Endothelial cell (in vitro differentiated cells): ENCODE measurements around the gene VASP. TPM values are rescaled to one million over a fixed set of nuclear protein-coding genes. Genes with fewer than 3 reads are reported as not detected.

Experiments used
- DNase-seq: peaks from one replicate; pipeline ENCODE4 v3.0.0; 2021; ENCODE audit warnings: low spot score
- H3K27ac Mint-ChIP-seq: one replicate; pipeline ENCODE4 v1.8.0; 2021; ENCODE audit warnings: mixed read lengths, inconsistent platforms; ENCODE audit not compliant: unreplicated experiment
- H3K27me3 Mint-ChIP-seq: one replicate; pipeline ENCODE4 v1.8.0; 2021; ENCODE audit warnings: mild to moderate bottlenecking, moderate library complexity, mixed read lengths, inconsistent platforms; ENCODE audit not compliant: unreplicated experiment
- H3K36me3 Mint-ChIP-seq: one replicate; pipeline ENCODE4 v1.8.0; 2021; ENCODE audit warnings: mild to moderate bottlenecking, low read depth, mixed read lengths, inconsistent platforms; ENCODE audit not compliant: unreplicated experiment
- H3K4me1 Mint-ChIP-seq: one replicate; pipeline ENCODE4 v1.8.0; 2021; ENCODE audit warnings: mild to moderate bottlenecking, mixed read lengths, inconsistent platforms; ENCODE audit not compliant: unreplicated experiment
- H3K4me3 Mint-ChIP-seq: one replicate; pipeline ENCODE4 v1.8.0; 2021; ENCODE audit warnings: mild to moderate bottlenecking, mixed read lengths, inconsistent platforms; ENCODE audit not compliant: unreplicated experiment
- H3K9me3 Mint-ChIP-seq: one replicate; pipeline ENCODE4 v1.8.0; 2021; ENCODE audit warnings: mixed read lengths, inconsistent platforms; ENCODE audit not compliant: unreplicated experiment
- total RNA-seq: library from RNA; stranded (reverse); fragmentation: NEBNext Ultra II Directional; extraction: Animal tissue kit (Norgen Biotek cat#: 25700); gene quantifications from one replicate; pipeline ENCODE4 v1.2.1, GENCODE V29; 2021; ENCODE audit not compliant: unreplicated experiment
- TF ChIP-seq, protein P1 (sequence below): fragments of 200-600 bp; sonication (generic); IDR thresholded peaks from one replicate; pipeline ENCODE4 v1.5.0; 2021; ENCODE audit warnings: antibody characterized with exemption; ENCODE audit not compliant: unreplicated experiment

The VASP gene
- total RNA-seq, 1 donor from 2014 or later = 246 TPM

DNA sequence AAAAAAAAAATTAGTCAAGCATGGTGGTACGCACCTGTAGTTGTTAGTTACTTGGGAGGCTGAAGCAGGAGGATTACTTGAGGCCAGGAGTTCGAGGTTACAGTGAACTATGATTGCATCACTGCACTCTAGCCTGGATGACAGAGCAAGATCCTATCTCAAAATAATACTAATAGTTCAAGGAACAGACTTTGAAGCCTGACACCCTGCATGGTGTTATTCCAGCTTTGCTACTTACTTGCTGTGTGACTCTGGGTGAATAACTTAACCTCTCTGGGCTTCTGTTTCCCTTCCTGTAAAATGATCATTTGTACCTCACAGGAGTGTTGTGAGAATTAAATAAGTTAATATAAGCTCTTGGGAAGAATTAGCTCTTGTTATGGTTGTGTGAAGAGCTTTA, 43.0 kb upstream of the VASP start:
- TF ChIP-seq, protein P1, sequence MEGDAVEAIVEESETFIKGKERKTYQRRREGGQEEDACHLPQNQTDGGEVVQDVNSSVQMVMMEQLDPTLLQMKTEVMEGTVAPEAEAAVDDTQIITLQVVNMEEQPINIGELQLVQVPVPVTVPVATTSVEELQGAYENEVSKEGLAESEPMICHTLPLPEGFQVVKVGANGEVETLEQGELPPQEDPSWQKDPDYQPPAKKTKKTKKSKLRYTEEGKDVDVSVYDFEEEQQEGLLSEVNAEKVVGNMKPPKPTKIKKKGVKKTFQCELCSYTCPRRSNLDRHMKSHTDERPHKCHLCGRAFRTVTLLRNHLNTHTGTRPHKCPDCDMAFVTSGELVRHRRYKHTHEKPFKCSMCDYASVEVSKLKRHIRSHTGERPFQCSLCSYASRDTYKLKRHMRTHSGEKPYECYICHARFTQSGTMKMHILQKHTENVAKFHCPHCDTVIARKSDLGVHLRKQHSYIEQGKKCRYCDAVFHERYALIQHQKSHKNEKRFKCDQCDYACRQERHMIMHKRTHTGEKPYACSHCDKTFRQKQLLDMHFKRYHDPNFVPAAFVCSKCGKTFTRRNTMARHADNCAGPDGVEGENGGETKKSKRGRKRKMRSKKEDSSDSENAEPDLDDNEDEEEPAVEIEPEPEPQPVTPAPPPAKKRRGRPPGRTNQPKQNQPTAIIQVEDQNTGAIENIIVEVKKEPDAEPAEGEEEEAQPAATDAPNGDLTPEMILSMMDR = no peak
- no peak for DNase-seq
- no peak overlapping the region for H3K4me3 Mint-ChIP-seq
- peaks cover 2% of the 10 kb centered on the region for H3K4me1 Mint-ChIP-seq
- H3K27me3 Mint-ChIP-seq = peaks cover 21% of the 10 kb centered on the region
- H3K27ac Mint-ChIP-seq = no peak overlapping the region
- H3K36me3 Mint-ChIP-seq = peaks cover 8% of the 10 kb centered on the region
- no peaks in the 10 kb centered on the region for H3K9me3 Mint-ChIP-seq

DNA sequence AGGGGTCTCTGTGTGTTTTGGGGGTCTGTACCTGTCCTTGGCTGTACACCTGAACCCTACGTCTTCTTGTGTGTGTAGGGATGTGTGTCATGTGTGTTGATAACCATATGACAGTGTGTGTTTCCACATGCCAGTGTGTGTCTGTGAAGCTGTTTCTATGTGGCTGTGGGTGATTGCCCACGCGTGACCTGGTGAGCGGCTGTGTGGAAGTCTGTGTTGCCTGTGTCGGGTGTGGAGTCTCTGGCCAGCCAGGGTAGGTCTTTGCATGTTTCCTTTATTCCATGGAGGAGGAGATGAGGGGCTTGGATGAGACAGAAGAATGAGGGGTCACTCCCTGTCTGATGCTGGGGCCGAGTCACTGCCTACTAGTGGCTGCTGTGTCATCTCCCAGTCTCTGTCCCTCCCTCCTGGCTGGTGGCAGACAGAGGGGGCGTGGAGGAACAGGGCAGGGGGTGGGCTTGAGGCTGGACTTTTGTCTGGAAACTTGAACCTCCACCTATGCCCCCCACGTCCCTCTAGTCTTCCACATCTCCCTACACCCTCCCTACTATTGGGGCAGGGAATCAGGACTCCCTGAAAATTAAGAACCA, 42.3 kb upstream of the VASP start:
- Mint-ChIP-seq H3K27ac (no peak overlapping the region), H3K36me3 (peaks cover 8% of the 10 kb centered on the region), H3K9me3 (no peaks in the 10 kb centered on the region), H3K27me3 (peaks cover 25% of the 10 kb centered on the region), H3K4me1 (peaks cover 7% of the 10 kb centered on the region), H3K4me3 (peak overlapping the region; percentile 60)
- DNase-seq = no peak
- TF ChIP-seq, protein P1 = no peak

DNA sequence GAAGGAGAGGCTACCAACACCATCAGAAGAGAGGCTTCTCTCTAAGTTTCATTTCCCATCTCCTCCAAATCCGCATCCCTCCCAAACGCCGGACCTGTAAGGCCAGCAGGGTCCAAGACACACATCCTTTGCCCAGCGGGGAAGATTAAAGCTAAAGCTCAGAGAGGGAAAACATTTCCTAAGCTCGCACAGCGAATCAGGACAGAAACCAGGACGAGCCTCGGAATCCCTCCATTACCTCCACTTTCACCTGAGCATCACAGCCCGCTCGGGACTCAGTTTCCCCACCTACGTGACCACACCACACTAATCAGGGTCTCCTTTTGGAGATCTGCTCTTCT, 40.2 kb upstream of the VASP start:
- H3K9me3 Mint-ChIP-seq = no peaks in the 10 kb centered on the region
- H3K4me3 Mint-ChIP-seq = peak overlapping the region; percentile 80
- peak overlapping the region; percentile 92 for H3K27ac Mint-ChIP-seq
- DNase-seq = no peak
- TF ChIP-seq, protein P1 = no peak
- peaks cover 46% of the 10 kb centered on the region for H3K27me3 Mint-ChIP-seq
- peaks cover 17% of the 10 kb centered on the region for H3K36me3 Mint-ChIP-seq
- peaks cover 13% of the 10 kb centered on the region for H3K4me1 Mint-ChIP-seq

DNA sequence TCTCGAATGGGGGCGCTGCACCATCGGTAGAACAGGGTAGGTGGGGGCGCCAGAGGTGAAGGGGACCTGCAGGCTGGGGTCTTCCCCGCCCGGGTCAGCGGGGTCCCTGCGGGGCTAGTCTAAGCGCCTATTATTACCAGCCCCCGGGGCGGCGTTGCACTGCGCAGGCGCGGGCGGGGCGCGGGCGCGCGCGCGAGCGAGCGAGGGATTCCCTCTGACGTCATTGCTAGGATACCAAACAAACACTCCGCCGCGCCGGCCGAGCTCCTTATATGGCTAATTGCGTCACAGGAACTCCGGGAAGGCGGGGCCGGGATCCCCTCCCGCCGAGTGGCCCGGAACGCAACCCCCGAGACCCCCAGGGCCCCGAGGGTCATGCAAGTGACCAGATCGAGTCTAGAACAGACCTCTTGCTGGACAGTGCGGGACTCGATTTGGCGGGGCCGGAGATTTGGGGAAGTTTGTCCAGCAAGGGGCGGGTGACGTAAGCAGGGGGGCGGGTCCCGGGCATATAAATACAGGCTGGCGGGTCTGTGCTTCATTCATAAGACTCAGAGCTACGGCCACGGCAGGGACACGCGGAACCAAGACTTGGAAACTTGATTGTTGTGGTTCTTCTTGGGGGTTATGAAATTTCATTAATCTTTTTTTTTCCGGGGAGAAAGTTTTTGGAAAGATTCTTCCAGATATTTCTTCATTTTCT, 39.7 kb upstream of the VASP start, which contains the start of gene FOSB:
Gene FOSB (plus strand): TSS at position 541 of the 703 bp plus-strand sequence. CDS start 591 bp downstream, outside the sequence.
- Mint-ChIP-seq H3K4me1 (peaks cover 13% of the 10 kb centered on the region), H3K27ac (peak within 1 kb of the TSS; percentile 94), H3K27me3 (peaks cover 51% of the 10 kb centered on the region), H3K36me3 (peaks cover 17% of the 10 kb centered on the region), H3K4me3 (peak within 1 kb of the TSS; percentile 96), H3K9me3 (no peaks in the 10 kb centered on the region)
- peak; percentile 92 for DNase-seq
- TF ChIP-seq, protein P1 = no peak

DNA sequence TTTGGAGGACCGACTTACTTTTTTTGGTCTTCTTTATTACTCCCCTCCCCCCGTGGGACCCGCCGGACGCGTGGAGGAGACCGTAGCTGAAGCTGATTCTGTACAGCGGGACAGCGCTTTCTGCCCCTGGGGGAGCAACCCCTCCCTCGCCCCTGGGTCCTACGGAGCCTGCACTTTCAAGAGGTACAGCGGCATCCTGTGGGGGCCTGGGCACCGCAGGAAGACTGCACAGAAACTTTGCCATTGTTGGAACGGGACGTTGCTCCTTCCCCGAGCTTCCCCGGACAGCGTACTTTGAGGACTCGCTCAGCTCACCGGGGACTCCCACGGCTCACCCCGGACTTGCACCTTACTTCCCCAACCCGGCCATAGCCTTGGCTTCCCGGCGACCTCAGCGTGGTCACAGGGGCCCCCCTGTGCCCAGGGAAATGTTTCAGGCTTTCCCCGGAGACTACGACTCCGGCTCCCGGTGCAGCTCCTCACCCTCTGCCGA, 39.1 kb upstream of the VASP start:
- TF ChIP-seq, protein P1 = no peak
- no peak for DNase-seq
- peak overlapping the region; percentile 96 for H3K4me3 Mint-ChIP-seq
- H3K27me3 Mint-ChIP-seq = peaks cover 57% of the 10 kb centered on the region
- no peaks in the 10 kb centered on the region for H3K9me3 Mint-ChIP-seq
- peak overlapping the region; percentile 94 for H3K27ac Mint-ChIP-seq
- H3K4me1 Mint-ChIP-seq = peaks cover 17% of the 10 kb centered on the region
- peaks cover 21% of the 10 kb centered on the region for H3K36me3 Mint-ChIP-seq
